CD4-positive, alpha-beta T cell (primary cell): ENCODE results near the gene PDIA4. TPM values are rescaled to one million over a fixed set of nuclear protein-coding genes. Genes with fewer than 3 reads are reported as not detected.

ENCODE experiments used
- ATAC-seq: fragments of 200-7000 bp; cut with Tn5 transposase; one replicate; pipeline ENCODE4 v1.10.0; 2022; ENCODE audit warnings: mild to moderate bottlenecking; ENCODE audit not compliant: poor library complexity
- CTCF ChIA-PET: fragments of 350-600 bp; sonication (Branson Sonifier 250); formaldehyde crosslinking; loops from one replicate; lab custom pipeline; 2021; ENCODE audit warnings: antibody characterized with exemption, inconsistent platforms; lab: Charles Lee
- POLR2A ChIA-PET: fragments of 350-600 bp; sonication (Branson Sonifier 250); formaldehyde crosslinking; loops from one replicate; lab custom pipeline; 2021; ENCODE audit warnings: antibody characterized with exemption, inconsistent platforms; lab: Charles Lee
- DNase-seq, 14 experiments: peaks; one replicate each; pipeline ENCODE4 v3.0.0-alpha.2; 2013 to 2020; ENCODE audit warnings: mixed read lengths in 2 of 14
- H3K27ac ChIP-seq, 2 donors: one replicate each; pipeline versions ENCODE4 v1.5.1 to v1.7.0; 2013; ENCODE audit warnings: low read length in 2 of 2, low read depth in 1 of 2, mild to moderate bottlenecking in 1 of 2
- H3K27me3 ChIP-seq, 2 experiments: 1 replicate in 1 of 2; 2 replicates in 1 of 2; pipeline versions ENCODE4 v1.6.1 to v1.7.0; 2013; ENCODE audit warnings: low read length in 2 of 2, control low read depth in 1 of 2, mild to moderate bottlenecking in 1 of 2, moderate library complexity in 1 of 2; ENCODE audit not compliant: insufficient read depth in 2 of 2, control insufficient read depth in 1 of 2
- H3K36me3 ChIP-seq: one replicate; pipeline ENCODE4 v1.6.1; 2013; ENCODE audit warnings: low read length, control low read depth; ENCODE audit not compliant: insufficient read depth
- H3K4me1 ChIP-seq: one replicate; pipeline ENCODE4 v1.6.1; 2013; ENCODE audit warnings: low read length, control low read depth; ENCODE audit not compliant: insufficient read depth
- H3K4me3 ChIP-seq: one replicate; pipeline ENCODE4 v1.5.1; 2013; ENCODE audit warnings: mild to moderate bottlenecking, low read length, moderate library complexity
- H3K9me3 ChIP-seq, 2 experiments: 1 replicate in 1 of 2; 2 replicates in 1 of 2; pipeline versions ENCODE4 v1.6.1 to v1.7.0; 2013; ENCODE audit warnings: low read length in 2 of 2, mild to moderate bottlenecking in 2 of 2, control low read depth in 1 of 2, moderate library complexity in 1 of 2; ENCODE audit not compliant: control insufficient read depth in 1 of 2, insufficient read depth in 1 of 2
- H3K27ac Mint-ChIP-seq: one replicate; pipeline ENCODE4 v1.8.0; 2020; ENCODE audit warnings: mixed read lengths
- H3K27me3 Mint-ChIP-seq: one replicate; pipeline ENCODE4 v1.8.0; 2021; ENCODE audit warnings: mixed read lengths
- H3K36me3 Mint-ChIP-seq: one replicate; pipeline ENCODE4 v1.8.0; 2021; ENCODE audit warnings: low read depth, mixed read lengths
- H3K4me1 Mint-ChIP-seq: one replicate; pipeline ENCODE4 v1.8.0; 2021; ENCODE audit warnings: low read depth, mixed read lengths
- H3K4me3 Mint-ChIP-seq: one replicate; pipeline ENCODE4 v1.8.0; 2020; ENCODE audit warnings: mild to moderate bottlenecking, mixed read lengths
- H3K9me3 Mint-ChIP-seq: one replicate; pipeline ENCODE4 v1.8.0; 2020; ENCODE audit warnings: mixed read lengths
- CTCF ChIP-seq: fragments of 200-600 bp; IDR thresholded peaks from one replicate; pipeline ENCODE4 v1.8.0; 2022; ENCODE audit warnings: antibody characterized with exemption, mild to moderate bottlenecking
- intact Hi-C, 2 experiments: fragments of 100-400 bp; cut with DNase I in 1 of 2; cut with micrococcal nuclease in 1 of 2; formaldehyde crosslinking; loops; one replicate each; pipeline versions ENCODE4 v1.15.1 to v1.9.0; 2023 to 2025; cut with DNase I, micrococcal nuclease
- total RNA-seq, 174 experiments: library from RNA in 2 of 174; stranded (reverse) in 2 of 174; gene quantifications; one replicate each; pipeline ENCODE4 v1.2.3 and lab custom pipeline; 2021 to 2026

PDIA4 gene
- total RNA-seq, 2 experiments from 2014 or later, result 19.5 to 19.9 TPM

- peaks cover 11% of the 10 kb centered on the region for H3K4me1 ChIP-seq
- TF ChIP-seq CTCF, result no peak
- ATAC-seq (no peak), DNase-seq (no peak)
- POLR2A ChIA-PET, result interaction anchor here (1.0 kb wide), 1 partner anchor 87 kb away, joined by 3 read pairs; no protein-coding TSS in a partner anchor
- no peak overlapping the region for H3K4me3 Mint-ChIP-seq
- H3K27me3 ChIP-seq, result no peaks in the 10 kb centered on the region
- peaks cover 33% of the 10 kb centered on the region for H3K36me3 ChIP-seq
- no peak overlapping the region for H3K4me3 ChIP-seq
- H3K9me3 ChIP-seq, result peaks cover 0 to 13% of the 10 kb centered on the region in 2 experiments
- no peak overlapping the region for H3K27ac ChIP-seq
- H3K27ac Mint-ChIP-seq, result no peak overlapping the region
- peaks cover 40% of the 10 kb centered on the region for H3K36me3 Mint-ChIP-seq
- H3K27me3 Mint-ChIP-seq, result no peaks in the 10 kb centered on the region
- peaks cover 13% of the 10 kb centered on the region for H3K4me1 Mint-ChIP-seq
- CTCF ChIA-PET, result interaction anchor here (0.9 kb wide), 1 partner anchor 65 kb away, joined by 3 read pairs; no protein-coding TSS in a partner anchor
- H3K9me3 Mint-ChIP-seq, result no peaks in the 10 kb centered on the region
- intact Hi-C loops, result loop anchor here in 1 of 2 experiments (1.0 kb wide), 1 partner anchor 19 kb away; the partner anchor contains the start of gene ZNF786
These were observed 42.9 kb upstream of the PDIA4 start for GRCh38 chr7:149071182-149071635.

- Histone ChIP-seq H3K36me3 (peaks cover 33% of the 10 kb centered on the region), H3K27me3 (no peaks in the 10 kb centered on the region), H3K4me1 (peaks cover 14% of the 10 kb centered on the region), H3K9me3 (peaks cover 0 to 13% of the 10 kb centered on the region in 2 experiments), H3K4me3 (no peak overlapping the region), H3K27ac (no peak overlapping the region)
- Mint-ChIP-seq H3K4me1 (peaks cover 13% of the 10 kb centered on the region), H3K27ac (no peak overlapping the region), H3K27me3 (no peaks in the 10 kb centered on the region), H3K36me3 (peaks cover 40% of the 10 kb centered on the region), H3K9me3 (no peaks in the 10 kb centered on the region), H3K4me3 (no peak overlapping the region)
- ATAC-seq, result no peak
- no peak for TF ChIP-seq CTCF
- CTCF ChIA-PET, result interaction anchor here (1.4 kb wide), 1 partner anchor 65 kb away, joined by 3 read pairs; no protein-coding TSS in a partner anchor
- no peak for DNase-seq
- POLR2A ChIA-PET, result no interaction called here
- intact Hi-C loops, result loop anchor here in 1 of 2 experiments (1.0 kb wide), 1 partner anchor 20 kb away; the partner anchor contains the start of gene ZNF786
These were observed 42.2 kb upstream of the PDIA4 start for GRCh38 chr7:149070372-149071125.

- H3K27me3 ChIP-seq, result no peaks in the 10 kb centered on the region
- POLR2A ChIA-PET, result no interaction called here
- Mint-ChIP-seq H3K27me3 (no peaks in the 10 kb centered on the region), H3K27ac (peak overlapping the region; percentile 70), H3K4me3 (peak overlapping the region; percentile 81), H3K4me1 (peaks cover 10% of the 10 kb centered on the region), H3K9me3 (no peaks in the 10 kb centered on the region), H3K36me3 (peaks cover 24% of the 10 kb centered on the region)
- intact Hi-C loops, result loop anchor here (1.0 to 10.0 kb wide), 3 partner anchors 22 to 563 kb away; partner anchors contain the start of genes PDIA4 (in 1 of the 2) and ZNF786 (in 1 of the 2)
- H3K27ac ChIP-seq, result no peak overlapping the region
- no peak for ATAC-seq
- CTCF ChIA-PET, result no interaction called here
- peaks cover 0 to 13% of the 10 kb centered on the region in 2 experiments for H3K9me3 ChIP-seq
- peaks cover 21% of the 10 kb centered on the region for H3K4me1 ChIP-seq
- no peak for TF ChIP-seq CTCF
- no peak overlapping the region for H3K4me3 ChIP-seq
- H3K36me3 ChIP-seq, result peaks cover 27% of the 10 kb centered on the region
- DNase-seq, result peak in 4 of 14 experiments; percentile 13 to 25 (median 14)
These were observed 39.6 kb upstream of the PDIA4 start for GRCh38 chr7:149067869-149068268.
